HT1080 (cell line): Measurements from ENCODE around the gene APBA2. TPM values are rescaled to one million over a fixed set of nuclear protein-coding genes. Genes with fewer than 3 reads are reported as not detected.

Experiments
- DNase-seq: peaks from one replicate; pipeline ENCODE4 v3.0.0-alpha.2; 2015; ENCODE audit warnings: low read depth
- total RNA-seq: library from RNA; depleted of rRNA; stranded (reverse); fragments of >200 nt; shearing (Covaris generic); gene quantifications from 2 replicates; pipeline ENCODE4 v1.2.3, GENCODE V29; 2014

The APBA2 gene
- total RNA-seq, 1 experiment from 2014 or later, result 50.8 TPM

- DNase-seq, result no peak
These were observed 245.4 kb downstream of the APBA2 start for GRCh38 chr15:29130951-29131839.

DNA sequence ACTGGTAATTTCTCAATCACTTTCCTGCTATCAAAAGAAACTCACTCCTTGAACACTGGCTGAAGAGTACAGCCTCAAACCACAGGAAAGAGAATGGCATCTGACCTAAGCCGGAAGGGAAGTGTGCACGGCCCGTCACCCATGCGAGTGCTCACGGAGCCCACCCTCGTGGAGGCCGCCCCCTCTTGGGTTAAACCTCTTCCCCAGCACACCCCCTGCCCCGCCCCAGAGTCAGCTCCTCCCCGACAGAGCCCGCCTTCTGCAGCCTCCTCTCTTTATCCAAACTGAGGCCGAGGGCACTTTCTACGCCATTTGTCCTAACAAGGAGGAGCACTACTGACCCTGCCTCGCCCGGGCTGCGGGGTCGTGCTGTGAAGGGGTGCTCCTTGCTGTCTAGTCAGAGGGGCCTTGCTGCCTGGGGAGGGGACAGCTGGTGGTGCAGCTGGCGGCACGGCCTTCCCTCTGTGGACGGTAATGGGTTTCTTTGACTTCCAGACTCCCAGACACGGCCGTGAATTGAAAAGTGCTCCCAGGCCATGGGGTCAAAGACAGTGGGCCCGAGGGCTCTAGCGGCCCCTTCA lies 246.2 kb downstream of the APBA2 start:
- no peak for DNase-seq

DNA sequence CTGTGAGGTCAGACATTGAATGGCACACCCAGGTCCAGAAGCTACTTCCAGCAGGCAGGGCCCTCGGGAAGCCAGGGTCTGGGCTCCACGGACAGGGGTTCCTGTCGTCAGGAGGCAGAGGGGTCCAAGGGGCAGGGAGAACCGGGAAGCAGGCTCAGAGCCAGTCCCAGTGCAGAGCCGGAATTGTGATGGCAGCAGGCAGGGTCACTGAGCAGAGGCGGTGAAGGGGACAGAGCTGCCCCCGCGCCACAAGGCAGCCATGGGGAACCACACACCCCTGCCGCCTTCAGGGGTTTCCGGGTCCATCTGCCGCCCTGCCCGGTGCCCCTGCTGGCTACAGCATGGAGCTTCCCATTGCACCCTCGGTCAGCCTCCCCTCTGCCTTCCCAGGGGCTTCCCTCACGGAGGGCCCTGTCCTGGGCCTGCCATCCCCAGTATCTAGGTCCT lies 247.0 kb downstream of the APBA2 start:
- no peak for DNase-seq

DNA sequence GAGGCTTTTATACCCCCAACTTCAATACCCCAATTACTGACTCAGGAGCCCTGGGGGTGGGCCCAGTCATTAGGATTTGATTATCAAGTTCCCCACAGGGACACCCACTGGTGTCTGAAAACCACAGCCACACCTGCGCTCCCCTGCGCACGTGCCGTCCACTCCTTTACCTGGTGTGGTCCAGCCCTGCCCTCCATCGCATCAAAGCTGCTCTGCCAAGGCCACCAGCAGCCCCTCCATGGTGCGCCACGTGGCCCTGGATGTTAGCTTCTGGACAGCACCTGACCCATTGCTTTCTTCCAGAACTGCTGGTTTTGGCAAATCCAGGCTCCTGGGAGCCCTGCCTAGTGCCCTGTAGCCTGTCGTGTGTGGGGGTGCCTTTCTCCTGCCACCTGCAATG lies 247.5 kb downstream of the APBA2 start:
- no peak for DNase-seq

DNA sequence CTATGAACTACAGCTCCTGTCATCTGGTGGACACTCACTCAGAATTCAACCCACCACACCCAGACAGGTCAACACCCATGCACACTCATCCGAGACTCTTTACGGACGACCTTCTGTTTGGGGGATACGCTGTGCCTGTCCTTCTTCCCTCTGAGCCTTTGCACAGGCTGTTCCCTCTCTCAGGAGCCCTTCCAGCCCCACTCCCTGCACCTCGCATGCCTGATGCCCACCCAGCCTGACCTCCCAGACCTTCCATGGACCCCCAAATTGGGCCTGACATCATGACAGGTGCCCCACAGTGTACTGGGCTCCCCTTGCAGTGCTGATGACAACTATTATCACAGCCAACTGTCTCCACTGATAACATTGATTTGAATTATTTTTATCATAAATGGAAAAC lies 248.0 kb downstream of the APBA2 start:
- no peak for DNase-seq

GRCh38 chr15:29134239-29134638 lies 248.5 kb downstream of the APBA2 start:
- no peak for DNase-seq

GRCh38 chr15:29134641-29135308 lies 249.0 kb downstream of the APBA2 start:
- no peak for DNase-seq

GRCh38 chr15:29135309-29135657 lies 249.5 kb downstream of the APBA2 start:
- no peak for DNase-seq

DNA sequence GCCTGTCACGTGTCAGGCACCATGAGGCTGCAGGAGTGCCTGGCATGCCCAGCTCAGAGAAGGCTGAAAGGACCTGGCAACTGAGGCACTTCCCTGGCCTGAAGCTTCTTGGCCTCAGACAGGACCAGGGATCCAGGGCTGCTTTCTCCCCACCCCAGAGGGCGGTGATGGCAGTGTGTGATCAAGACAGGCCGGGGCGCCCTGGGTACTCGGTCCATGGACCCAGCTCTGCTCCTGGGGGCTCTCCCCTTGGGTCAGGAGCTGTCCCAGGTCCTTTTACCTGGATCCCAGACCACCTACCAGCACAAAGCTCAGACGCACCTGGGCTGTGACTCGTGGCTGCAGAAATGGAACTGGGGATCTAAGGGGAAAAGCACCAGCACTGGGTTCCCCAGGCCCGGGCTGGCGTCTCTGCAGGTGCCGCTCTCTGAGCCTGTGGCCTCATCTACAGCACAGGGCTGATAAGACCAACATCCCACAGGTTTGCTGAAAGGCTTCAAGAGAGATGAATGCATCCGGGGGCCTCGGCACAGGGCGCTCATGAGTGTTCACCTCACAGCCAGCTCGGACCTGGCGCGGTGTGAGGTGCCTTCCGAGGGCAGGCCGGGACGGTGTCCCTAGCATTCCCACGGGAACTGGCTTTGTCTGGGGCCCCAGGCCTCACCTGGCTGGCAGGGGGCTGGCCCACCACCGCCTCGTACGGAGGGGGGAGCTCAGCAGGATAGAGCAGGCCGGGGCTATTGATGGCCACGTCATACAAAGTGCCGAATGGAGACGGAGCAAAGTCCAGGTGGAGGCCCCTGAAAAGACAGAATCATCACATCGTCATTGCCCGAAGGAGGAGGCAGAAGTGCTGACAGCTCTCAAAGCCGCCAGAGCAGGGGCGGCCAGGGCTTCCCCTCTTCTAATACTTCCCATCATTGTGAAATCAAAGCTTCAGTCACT lies 250.2 kb downstream of the APBA2 start:
- no peak for DNase-seq

- DNase-seq, result no peak
These were observed 252.5 kb downstream of the APBA2 start for GRCh38 chr15:29138260-29138659.

DNA sequence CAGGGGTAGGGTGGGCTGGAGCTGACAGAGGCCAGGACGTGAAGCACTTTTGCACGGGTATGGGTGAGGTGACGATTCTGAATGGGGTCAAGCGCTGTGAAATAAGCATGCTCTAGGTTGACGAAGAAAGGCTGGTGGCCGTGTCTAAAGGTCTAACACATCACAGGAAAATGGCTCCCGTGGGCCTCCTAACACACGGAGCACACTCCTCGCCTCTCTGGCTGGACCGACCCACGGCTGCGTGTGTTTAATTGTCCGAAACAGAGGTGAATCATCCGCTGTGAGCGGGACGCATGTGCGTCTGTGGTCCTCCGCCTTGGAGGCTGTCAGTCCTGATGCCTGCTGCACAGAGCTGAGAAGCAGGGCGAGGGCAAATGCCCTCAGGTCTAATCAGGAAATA lies 253.3 kb downstream of the APBA2 start:
- no peak for DNase-seq

- peak; percentile 42 for DNase-seq
These were observed 254.0 kb downstream of the APBA2 start for GRCh38 chr15:29139540-29140459.

DNA sequence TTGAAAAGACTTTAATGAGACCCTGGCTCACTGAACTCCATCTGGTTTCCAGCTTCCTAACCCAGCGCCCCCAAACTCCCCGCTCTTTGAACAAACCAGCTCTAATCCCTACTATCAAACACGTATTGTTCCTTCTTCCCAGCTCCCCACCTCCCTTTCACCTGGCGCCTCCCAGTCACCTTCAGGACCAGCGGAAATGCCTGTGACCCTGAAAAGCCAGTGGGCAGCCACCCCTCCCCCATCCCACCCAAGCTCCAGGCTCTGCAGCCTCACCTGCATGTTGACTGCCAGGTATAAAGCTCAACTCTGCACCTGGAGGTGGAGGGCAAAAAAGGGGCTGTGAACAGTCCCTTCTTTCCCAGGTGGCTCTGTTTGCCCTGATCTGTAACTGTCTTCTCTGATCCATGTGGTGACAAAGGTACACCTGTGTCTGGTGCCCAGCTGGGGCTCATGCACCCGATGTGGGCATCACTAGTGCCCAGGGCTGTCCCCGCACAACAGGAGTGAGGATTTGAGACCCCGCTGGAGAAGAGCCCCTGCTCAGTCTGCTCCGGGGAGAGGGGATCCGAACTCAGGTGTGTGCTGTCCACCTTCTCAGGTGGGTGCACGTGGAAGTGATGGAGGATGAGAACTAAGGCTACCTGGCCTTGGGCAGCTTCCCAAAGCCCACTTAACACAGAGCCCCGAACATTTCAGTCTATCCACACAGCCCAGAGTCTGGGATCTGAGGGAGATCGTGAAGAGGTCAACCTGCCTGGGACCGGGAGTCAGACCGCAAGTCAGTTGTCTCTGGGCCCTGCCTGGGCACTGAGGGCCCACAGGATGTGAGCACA lies 254.9 kb downstream of the APBA2 start:
- no peak for DNase-seq

- DNase-seq, result peak; percentile 59
These were observed 255.7 kb downstream of the APBA2 start for GRCh38 chr15:29141308-29142128.

DNA sequence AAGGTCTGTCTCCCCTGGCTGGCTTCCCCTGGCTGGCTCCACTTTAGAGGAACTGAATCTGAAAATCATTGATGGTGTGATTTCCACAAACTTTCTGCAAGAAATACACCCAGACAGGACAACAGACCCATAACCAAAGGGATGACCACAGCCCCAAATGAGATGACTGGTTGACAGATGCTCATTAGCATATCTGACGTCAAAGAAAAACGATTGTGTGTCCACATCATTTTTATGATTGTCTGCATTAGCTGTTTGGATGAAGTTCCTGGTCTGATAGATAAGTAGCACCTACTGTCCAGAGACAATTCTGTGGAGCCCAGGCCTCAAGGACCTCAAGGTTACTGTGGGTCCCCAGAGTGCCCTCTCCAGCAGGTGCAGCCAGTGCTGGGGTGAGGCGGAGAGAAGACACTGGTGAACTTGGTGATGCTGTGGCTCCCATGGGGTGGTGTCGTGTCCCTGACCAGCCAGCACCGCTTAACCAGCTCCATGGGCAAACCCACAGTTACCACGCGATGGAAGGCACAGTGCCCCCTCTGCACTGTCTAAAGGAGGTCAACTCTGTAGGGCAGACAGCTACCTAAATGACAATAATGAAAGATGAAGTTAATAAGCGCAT lies 256.5 kb downstream of the APBA2 start:
- DNase-seq, result no peak

DNA sequence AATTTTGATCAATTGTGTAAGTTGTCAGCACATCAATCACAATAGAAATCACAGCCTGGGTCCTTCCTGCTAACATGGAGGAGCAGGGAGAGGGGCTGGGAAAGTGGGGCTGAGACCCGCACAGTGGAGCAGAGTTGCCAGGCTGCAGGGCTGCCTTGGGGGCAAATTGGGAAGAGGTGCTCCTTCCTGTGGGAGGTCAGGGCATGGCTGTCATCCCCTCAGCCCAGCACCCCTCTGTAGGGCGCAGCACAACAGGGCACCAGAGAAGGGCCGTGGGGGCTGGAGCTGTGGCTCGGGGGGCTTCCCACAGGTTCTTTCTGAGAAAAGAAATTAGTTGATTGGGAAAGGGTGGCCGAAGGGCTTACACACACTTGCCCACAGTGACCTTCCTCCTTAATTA lies 257.5 kb downstream of the APBA2 start:
- DNase-seq, result no peak

DNA sequence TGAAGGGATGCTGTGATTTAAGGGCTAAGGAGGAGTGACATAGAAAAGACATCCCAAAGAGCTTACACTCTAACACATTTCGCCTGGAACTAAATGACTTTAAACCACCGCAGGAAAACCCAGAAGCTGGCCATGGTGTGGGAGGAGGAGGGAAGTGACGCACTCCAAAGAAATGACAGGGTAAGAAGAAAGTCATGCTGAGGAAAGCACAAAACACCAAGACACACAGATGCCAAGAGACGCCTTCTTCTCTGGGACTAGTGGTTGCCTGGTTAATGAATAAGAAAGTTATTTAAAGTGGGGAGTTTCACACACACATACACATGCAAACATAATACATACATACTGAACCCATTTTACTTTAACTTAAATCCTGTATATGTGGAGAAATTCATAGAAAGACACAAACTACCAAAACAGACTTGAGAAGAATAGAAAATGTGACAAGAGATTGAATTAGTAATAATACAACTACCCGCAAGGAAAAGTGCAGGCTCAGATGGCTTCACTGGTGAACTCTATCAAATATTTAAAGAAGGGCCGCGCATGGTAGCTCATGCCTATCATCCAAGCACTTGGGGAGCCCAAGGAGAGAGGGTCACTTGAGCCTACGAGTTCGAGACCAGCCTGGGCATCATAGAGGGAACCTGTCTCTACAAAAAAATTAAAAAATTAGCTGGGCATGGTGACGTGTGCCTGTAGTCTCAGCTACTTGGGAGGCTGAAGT lies 258.3 kb downstream of the APBA2 start:
- DNase-seq, result peak; percentile 82
